Right lung (tissue), 5 donors: ENCODE results near the gene THADA. TPM values are rescaled to one million over a fixed set of nuclear protein-coding genes. Genes with fewer than 3 reads are reported as not detected.
"Not testable (repeated sequence)": the region's sequence is repeated elsewhere in the genome, so short reads cannot be mapped to it uniquely, and the experiment has no call there.

Experiments
- DNase-seq, 2 donors: peaks; one replicate each; pipeline ENCODE4 v3.0.0-alpha.2; 2013
- polyA plus RNA-seq, 5 donors: library from polyadenylated mRNA; unstranded; fragments of 120-200 nt; gene quantifications; one replicate each; pipeline versions ENCODE4 v1.2.1 to v1.2.3, GENCODE V29; 2013; ENCODE audit warnings: inconsistent platforms in 1 of 5, low replicate concordance in 1 of 5; ENCODE audit not compliant: insufficient read length in 5 of 5, insufficient read depth in 1 of 5

THADA gene
- polyA plus RNA-seq, 5 donors, result 33.8 to 42.1 (median 36.6) TPM

- no peak for DNase-seq
These were observed 53.4 kb downstream of the THADA start for GRCh38 chr2:43542285-43542933.

- DNase-seq, result no peak
These were observed 54.7 kb downstream of the THADA start for GRCh38 chr2:43541165-43541564.

GRCh38 chr2:43540021-43540779, 55.6 kb downstream of the THADA start:
- DNase-seq, result peak; percentile 84 to 88

- no peak for DNase-seq
These were observed 56.4 kb downstream of the THADA start for GRCh38 chr2:43539436-43539835.

GRCh38 chr2:43538034-43538670, 57.7 kb downstream of the THADA start:
- DNase-seq, result no peak

GRCh38 chr2:43537137-43537536, 58.7 kb downstream of the THADA start:
- DNase-seq, result no peak

GRCh38 chr2:43534569-43534968, 61.3 kb downstream of the THADA start:
- no peak for DNase-seq

GRCh38 chr2:43532572-43532971, 63.3 kb downstream of the THADA start:
- DNase-seq, result not testable (repeated sequence)

GRCh38 chr2:43531251-43531650, 64.6 kb downstream of the THADA start:
- no peak for DNase-seq

- no peak for DNase-seq
These were observed 68.8 kb downstream of the THADA start for GRCh38 chr2:43526994-43527393.

- DNase-seq, result no peak
These were observed 70.3 kb downstream of the THADA start for GRCh38 chr2:43525506-43525905.

GRCh38 chr2:43524177-43524965, 71.5 kb downstream of the THADA start:
- peak; percentile 78 to 82 for DNase-seq

GRCh38 chr2:43522177-43522576, 73.7 kb downstream of the THADA start:
- no peak for DNase-seq

- no peak for DNase-seq
These were observed 74.3 kb downstream of the THADA start for GRCh38 chr2:43521568-43521967.

GRCh38 chr2:43520919-43521318, 74.9 kb downstream of the THADA start:
- no peak for DNase-seq

- DNase-seq, result no peak
These were observed 76.1 kb downstream of the THADA start for GRCh38 chr2:43519643-43520221.

- no peak for DNase-seq
These were observed 77.1 kb downstream of the THADA start for GRCh38 chr2:43518718-43519117.

GRCh38 chr2:43518181-43518580, 77.7 kb downstream of the THADA start:
- peak; percentile 82 to 87 for DNase-seq

GRCh38 chr2:43515807-43516497, 79.9 kb downstream of the THADA start:
- DNase-seq, result no peak

GRCh38 chr2:43515248-43515647, 80.6 kb downstream of the THADA start:
- DNase-seq, result no peak

- DNase-seq, result no peak
These were observed 82.0 kb downstream of the THADA start for GRCh38 chr2:43513796-43514195.
